Endothelial cell (in vitro differentiated cells): ENCODE measurements around the gene MRPL43. TPM values are rescaled to one million over a fixed set of nuclear protein-coding genes. Genes with fewer than 3 reads are reported as not detected.

Experiments used
- DNase-seq: peaks from one replicate; pipeline ENCODE4 v3.0.0; 2021; ENCODE audit warnings: low spot score
- H3K27ac Mint-ChIP-seq: one replicate; pipeline ENCODE4 v1.8.0; 2021; ENCODE audit warnings: mixed read lengths, inconsistent platforms; ENCODE audit not compliant: unreplicated experiment
- H3K27me3 Mint-ChIP-seq: one replicate; pipeline ENCODE4 v1.8.0; 2021; ENCODE audit warnings: mild to moderate bottlenecking, moderate library complexity, mixed read lengths, inconsistent platforms; ENCODE audit not compliant: unreplicated experiment
- H3K36me3 Mint-ChIP-seq: one replicate; pipeline ENCODE4 v1.8.0; 2021; ENCODE audit warnings: mild to moderate bottlenecking, low read depth, mixed read lengths, inconsistent platforms; ENCODE audit not compliant: unreplicated experiment
- H3K4me1 Mint-ChIP-seq: one replicate; pipeline ENCODE4 v1.8.0; 2021; ENCODE audit warnings: mild to moderate bottlenecking, mixed read lengths, inconsistent platforms; ENCODE audit not compliant: unreplicated experiment
- H3K4me3 Mint-ChIP-seq: one replicate; pipeline ENCODE4 v1.8.0; 2021; ENCODE audit warnings: mild to moderate bottlenecking, mixed read lengths, inconsistent platforms; ENCODE audit not compliant: unreplicated experiment
- H3K9me3 Mint-ChIP-seq: one replicate; pipeline ENCODE4 v1.8.0; 2021; ENCODE audit warnings: mixed read lengths, inconsistent platforms; ENCODE audit not compliant: unreplicated experiment
- CTCF ChIP-seq: fragments of 200-600 bp; sonication (generic); IDR thresholded peaks from one replicate; pipeline ENCODE4 v1.5.0; 2021; ENCODE audit warnings: antibody characterized with exemption; ENCODE audit not compliant: unreplicated experiment
- total RNA-seq: library from RNA; stranded (reverse); fragmentation: NEBNext Ultra II Directional; extraction: Animal tissue kit (Norgen Biotek cat#: 25700); gene quantifications from one replicate; pipeline ENCODE4 v1.2.1, GENCODE V29; 2021; ENCODE audit not compliant: unreplicated experiment

Gene MRPL43
- total RNA-seq, 1 donor from 2014 or later, result 51.8 TPM

- no peak overlapping the region for H3K4me3 Mint-ChIP-seq
- DNase-seq, result no peak
- no peaks in the 10 kb centered on the region for H3K9me3 Mint-ChIP-seq
- H3K27me3 Mint-ChIP-seq, result peaks cover 14% of the 10 kb centered on the region
- TF ChIP-seq CTCF, result no peak
- no peaks in the 10 kb centered on the region for H3K36me3 Mint-ChIP-seq
- H3K27ac Mint-ChIP-seq, result no peak overlapping the region
- H3K4me1 Mint-ChIP-seq, result peaks cover 5% of the 10 kb centered on the region
Observed at GRCh38 chr10:101022967-101023705, 35.8 kb upstream of the MRPL43 start.

DNA sequence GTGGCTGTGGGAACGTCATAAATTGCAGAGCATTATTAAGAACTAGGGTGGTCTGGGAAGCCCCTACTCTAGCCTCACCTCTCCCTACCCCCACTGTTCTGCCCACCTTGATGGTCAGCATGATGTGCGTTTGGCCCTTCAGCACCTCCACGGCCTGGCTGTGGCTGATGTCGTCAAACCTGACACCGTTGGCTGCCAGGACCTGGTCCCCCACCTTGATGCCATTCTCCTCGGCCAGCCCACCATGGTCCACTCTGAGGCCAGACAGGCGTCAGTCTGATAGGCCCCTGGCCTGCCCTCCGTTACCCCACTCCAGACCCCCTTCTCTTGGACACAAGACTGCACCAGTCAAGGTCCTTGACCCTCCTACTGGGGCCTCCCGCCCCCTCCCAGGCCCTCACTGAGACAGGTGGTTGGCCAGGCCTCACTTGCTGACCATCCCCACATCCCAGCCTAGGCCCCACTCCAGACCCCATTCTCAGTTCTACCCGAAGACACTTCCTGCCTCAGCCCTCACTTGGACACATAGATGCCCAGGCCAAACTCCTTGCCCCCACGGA lies 34.5 kb upstream of the MRPL43 start:
- Mint-ChIP-seq H3K4me1 (peaks cover 5% of the 10 kb centered on the region), H3K4me3 (no peak overlapping the region), H3K36me3 (no peaks in the 10 kb centered on the region), H3K27ac (no peak overlapping the region), H3K9me3 (no peaks in the 10 kb centered on the region), H3K27me3 (peaks cover 11% of the 10 kb centered on the region)
- DNase-seq, result no peak
- TF ChIP-seq CTCF, result no peak

DNA sequence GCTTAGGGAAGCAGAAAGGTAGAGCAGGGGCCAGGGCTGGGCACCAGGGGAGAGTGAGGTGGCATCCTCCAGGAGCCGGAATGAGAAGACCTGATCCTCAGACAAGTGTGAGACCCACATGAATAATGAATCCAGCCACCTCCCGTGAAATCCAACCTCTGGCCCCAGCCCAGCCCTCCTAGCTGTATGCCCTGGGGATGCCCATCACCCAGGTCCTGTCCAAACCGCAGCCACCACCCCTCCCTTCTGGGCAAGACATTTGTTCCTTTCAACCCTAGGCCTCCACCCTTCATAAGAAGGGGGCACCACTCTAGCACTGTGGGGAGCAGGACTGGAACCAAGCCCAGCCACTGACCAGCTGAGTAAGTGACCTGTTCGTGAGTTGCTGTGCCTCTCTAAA lies 33.9 kb upstream of the MRPL43 start:
- DNase-seq, result no peak
- Mint-ChIP-seq H3K4me3 (no peak overlapping the region), H3K27me3 (peaks cover 15% of the 10 kb centered on the region), H3K27ac (no peak overlapping the region), H3K4me1 (peaks cover 5% of the 10 kb centered on the region), H3K9me3 (no peaks in the 10 kb centered on the region), H3K36me3 (no peaks in the 10 kb centered on the region)
- TF ChIP-seq CTCF, result no peak

DNA sequence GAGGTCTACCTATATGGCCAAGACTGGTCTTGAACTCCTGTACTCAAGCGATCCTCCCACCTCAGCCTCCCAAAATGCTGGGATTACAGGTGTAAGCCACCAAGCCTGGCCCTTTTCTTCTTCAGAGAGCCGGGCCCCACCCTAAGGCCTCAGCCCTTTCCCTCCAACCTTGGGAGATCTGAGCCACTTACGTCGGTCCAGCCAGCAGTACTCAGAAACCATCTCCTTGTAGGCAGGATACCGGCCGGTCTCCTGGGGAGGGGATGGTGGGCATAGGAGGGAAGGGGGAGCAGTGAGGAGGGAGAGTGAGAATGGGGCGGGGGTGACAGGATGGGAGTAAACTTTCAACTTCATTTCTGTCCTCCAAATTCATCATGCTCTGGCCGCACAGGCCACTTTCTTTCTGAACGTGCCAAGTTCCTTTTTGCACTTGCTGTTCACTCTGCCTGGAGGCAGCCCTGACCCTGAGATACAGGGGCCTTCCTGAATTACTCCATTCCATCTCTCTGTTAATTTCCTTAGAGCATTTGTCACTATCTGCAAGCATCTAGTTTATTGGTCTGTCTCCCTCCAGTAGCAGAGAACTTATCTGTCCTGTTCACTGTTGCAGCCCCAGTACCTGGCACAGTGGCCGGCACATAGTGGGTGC lies 33.3 kb upstream of the MRPL43 start:
- H3K9me3 Mint-ChIP-seq, result no peaks in the 10 kb centered on the region
- no peak overlapping the region for H3K4me3 Mint-ChIP-seq
- peaks cover 15% of the 10 kb centered on the region for H3K27me3 Mint-ChIP-seq
- H3K4me1 Mint-ChIP-seq, result peaks cover 5% of the 10 kb centered on the region
- no peaks in the 10 kb centered on the region for H3K36me3 Mint-ChIP-seq
- H3K27ac Mint-ChIP-seq, result no peak overlapping the region
- DNase-seq, result no peak
- no peak for TF ChIP-seq CTCF

DNA sequence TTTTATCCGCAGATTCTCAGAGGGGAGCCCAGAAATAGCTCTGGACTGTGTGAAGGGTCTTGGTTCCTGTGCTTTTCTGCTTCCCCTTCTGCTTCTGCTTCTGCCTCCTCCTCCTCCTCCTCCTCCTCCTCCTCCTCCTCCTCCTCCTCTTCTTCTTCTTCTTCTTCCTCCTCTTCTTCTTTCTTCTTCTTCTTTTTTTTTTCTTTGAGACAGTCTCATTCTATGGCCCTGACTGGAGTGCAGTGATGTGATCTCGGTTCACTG lies 32.1 kb upstream of the MRPL43 start:
- H3K4me3 Mint-ChIP-seq, result no peak overlapping the region
- peaks cover 19% of the 10 kb centered on the region for H3K27me3 Mint-ChIP-seq
- H3K4me1 Mint-ChIP-seq, result peaks cover 8% of the 10 kb centered on the region

More for the DNA sequence above, 32.1 kb upstream of the MRPL43 start:
- Mint-ChIP-seq H3K27ac (no peak overlapping the region), H3K36me3 (no peaks in the 10 kb centered on the region), H3K9me3 (no peaks in the 10 kb centered on the region)
- DNase-seq, result no peak
- no peak for TF ChIP-seq CTCF
